Spleen (tissue), 11 donors: ENCODE results near the gene KIFAP3. TPM values are rescaled to one million over a fixed set of nuclear protein-coding genes. Genes with fewer than 3 reads are reported as not detected.

Source experiments
- DNase-seq: peaks from one replicate; pipeline ENCODE4 v3.0.0-alpha.2; 2020
- H3K27ac ChIP-seq, 8 donors: fragments of 200-600 bp; sonication (generic) in 7 of 8; 1 replicate in 4 of 8; 2 replicates in 4 of 8; pipeline versions ENCODE4 v1.5.0 to v1.8.0; 2016 to 2021; ENCODE audit warnings: inconsistent platforms in 4 of 8, mild to moderate bottlenecking in 4 of 8, moderate library complexity in 1 of 8
- H3K27me3 ChIP-seq, 7 donors: fragments of 200-600 bp; sonication (generic) in 6 of 7; replicated peaks in 1 of 7; 1 replicate in 4 of 7; 2 replicates in 3 of 7; pipeline versions ENCODE4 v1.5.0 to v1.8.0; 2016 to 2021; ENCODE audit warnings: inconsistent platforms in 3 of 7, mild to moderate bottlenecking in 1 of 7
- H3K36me3 ChIP-seq, 6 donors: fragments of 200-600 bp; sonication (generic) in 5 of 6; 1 replicate in 4 of 6; 2 replicates in 2 of 6; pipeline versions ENCODE4 v1.5.0 to v1.8.0; 2016 to 2021; ENCODE audit warnings: inconsistent platforms in 2 of 6
- H3K4me1 ChIP-seq, 6 donors: fragments of 200-600 bp; sonication (generic) in 5 of 6; 1 replicate in 3 of 6; 2 replicates in 3 of 6; pipeline versions ENCODE4 v1.5.0 to v1.8.0; 2016 to 2021; ENCODE audit warnings: inconsistent platforms in 3 of 6
- H3K4me3 ChIP-seq, 8 donors: fragments of 200-600 bp; sonication (generic) in 7 of 8; 1 replicate in 4 of 8; 2 replicates in 4 of 8; pipeline versions ENCODE4 v1.5.0 to v1.8.0; 2016 to 2021; ENCODE audit warnings: inconsistent platforms in 4 of 8, mild to moderate bottlenecking in 4 of 8, moderate library complexity in 2 of 8
- H3K9me3 ChIP-seq, 8 donors: fragments of 200-600 bp; sonication (generic) in 7 of 8; 1 replicate in 4 of 8; 2 replicates in 4 of 8; pipeline versions ENCODE4 v1.5.0 to v1.8.0; 2016 to 2021; ENCODE audit warnings: inconsistent platforms in 4 of 8
- CTCF ChIP-seq, 11 experiments: fragments of 200-600 bp in 7 of 11; fragments of 450-650 bp in 4 of 11; sonication (generic) in 4 of 11; IDR thresholded peaks in 8 of 11; conservative IDR thresholded peaks in 3 of 11; 1 replicate in 7 of 11; 2 replicates in 4 of 11; pipeline versions ENCODE4 v1.4.0 to v1.8.0; 2016 to 2021; ENCODE audit warnings: antibody characterized with exemption in 11 of 11, inconsistent platforms in 4 of 11, mild to moderate bottlenecking in 1 of 11
- POLR2A ChIP-seq, 3 donors: fragments of 450-650 bp; IDR thresholded peaks; one replicate each; pipeline ENCODE4 v1.5.1; 2017; ENCODE audit warnings: antibody characterized with exemption in 3 of 3, mild to moderate bottlenecking in 1 of 3
- POLR2AphosphoS5 ChIP-seq, 3 donors: sonication (generic); formaldehyde crosslinking; IDR thresholded peaks; one replicate each; pipeline ENCODE4 v1.5.1; 2017; ENCODE audit warnings: antibody characterized with exemption in 3 of 3
- WGBS, 5 donors: extraction: QIAGEN DNeasy Blood & Tissue Kit in 3 of 5; methylation state at CpG; one replicate each; pipeline versions ENCODE4 v1.1.5 to v1.1.7; 2013 to 2018; 5-methylcytosine and 5-hydroxymethylcytosine counted together
- intact Hi-C: fragments of 100-400 bp; cut with DNase I; formaldehyde crosslinking; loops from one replicate; pipeline ENCODE4 v1.15.0; 2023; ENCODE audit warnings: low total_unique reads
- polyA plus RNA-seq, 3 donors: library from polyadenylated mRNA; stranded (reverse); fragments of 200-250 nt; gene quantifications; one replicate each; pipeline ENCODE4 v1.2.1, GENCODE V29; 2013
- total RNA-seq, 7 donors: library from RNA; depleted of rRNA in 3 of 7; stranded (reverse); fragments of >200 nt in 3 of 7; fragmentation: NEBNext Ultra II Directional in 4 of 7; extraction: Animal tissue kit (Norgen Biotek cat#: 25700) in 4 of 7; gene quantifications; one replicate each; pipeline versions ENCODE4 v1.1.0 to v1.2.1, GENCODE V29; 2016 to 2021
- donor health status: healthy with polysubstance abuse.
- donor health status: DM: no; HTN: no; CAD: no; lungs with moderate emphysema.
- donor health status: DM: no; HTN: no; CAD: no.
- donor health status: Bipolar disorder and iron deficiency.
- donor health status: healthy.
- donor health status: DM: no; HTN: no; CAD: no.
- donor health status: DM: yes; HTN: yes; CAD: no.

The KIFAP3 gene
- total and polyA plus RNA-seq, 10 donors, result 5.1 to 36.7 (median 20.6) TPM

- TF ChIP-seq CTCF (IDR thresholded peaks at IDR 0.05 in 8 of 11, conservative IDR thresholded peaks at IDR 0.05 in 3 of 11), result peak in 3 of 11 experiments; percentile 16 to 33 (median 19)
- TF ChIP-seq POLR2A (IDR thresholded peaks at IDR 0.05), result peak in 2 of 3 donors; percentile 12 to 53
- peak; percentile 82 to 91 (median 87) for TF ChIP-seq POLR2AphosphoS5 (IDR thresholded peaks at IDR 0.05)
- H3K27me3 ChIP-seq, result peaks cover 0 to 9% (median 0%) of the 10 kb centered on the region in 7 donors
- intact Hi-C loops, result no loop called here
- H3K4me1 ChIP-seq, result peaks cover 9 to 47% (median 34%) of the 10 kb centered on the region in 6 donors
- peak within 1 kb of the TSS; percentile 46 to 88 (median 73) for H3K4me3 ChIP-seq
- no peaks in the 10 kb centered on the region for H3K9me3 ChIP-seq
- peak within 1 kb of the TSS; percentile 95 to 99 (median 97) for H3K27ac ChIP-seq
- WGBS, 5 donors, result 0% methylated on average over 27 to 52 of the region's 52 CpGs
- H3K36me3 ChIP-seq, result no peaks in the 10 kb centered on the region
- peak; percentile 98 for DNase-seq
These were observed 180.7 kb downstream of the KIFAP3 start, which contains the start of gene SCYL3 for GRCh38 chr1:169893645-169894423. Gene SCYL3, minus strand, starts transcription at chr1:169893896. Its CDS starts 5,056 bp downstream, at chr1:169888840.

GRCh38 chr1:169892927-169893644 is 181.4 kb downstream of the KIFAP3 start:
- peak overlapping the region; percentile 95 to 99 (median 97) for H3K27ac ChIP-seq
- H3K27me3 ChIP-seq, result peaks cover 0 to 9% (median 0%) of the 10 kb centered on the region in 7 donors
- no peaks in the 10 kb centered on the region for H3K9me3 ChIP-seq
- H3K4me3 ChIP-seq, result peak overlapping the region; percentile 46 to 88 (median 73)
- 0 to 1% (median 0%) methylated on average over 10 to 51 of the region's 51 CpGs for WGBS, 5 donors
- peaks cover 9 to 51% (median 35%) of the 10 kb centered on the region in 6 donors for H3K4me1 ChIP-seq
- no peak for TF ChIP-seq POLR2A (IDR thresholded peaks at IDR 0.05)
- TF ChIP-seq CTCF (IDR thresholded peaks at IDR 0.05 in 8 of 11, conservative IDR thresholded peaks at IDR 0.05 in 3 of 11), result no peak
- TF ChIP-seq POLR2AphosphoS5 (IDR thresholded peaks at IDR 0.05), result no peak
- H3K36me3 ChIP-seq, result peaks cover 0 to 7% (median 3%) of the 10 kb centered on the region in 6 donors
- DNase-seq, result no peak
- intact Hi-C loops, result no loop called here

GRCh38 chr1:169892176-169892926 is 182.1 kb downstream of the KIFAP3 start:
- Histone ChIP-seq H3K4me1 (peaks cover 9 to 51% (median 36%) of the 10 kb centered on the region in 6 donors), H3K27me3 (peaks cover 0 to 9% (median 0%) of the 10 kb centered on the region in 7 donors), H3K4me3 (peak overlapping the region; percentile 46 to 88 (median 73)), H3K27ac (peak overlapping the region; percentile 95 to 99 (median 97)), H3K9me3 (no peaks in the 10 kb centered on the region), H3K36me3 (peaks cover 0 to 14% (median 9%) of the 10 kb centered on the region in 6 donors)
- intact Hi-C loops, result no loop called here
- WGBS, 5 donors, result 53 to 60% (median 56%) methylated on average over 8 of the region's 8 CpGs
- DNase-seq, result no peak
- TF ChIP-seq CTCF (IDR thresholded peaks at IDR 0.05 in 8 of 11, conservative IDR thresholded peaks at IDR 0.05 in 3 of 11) (no peak), POLR2AphosphoS5 (IDR thresholded peaks at IDR 0.05) (no peak), POLR2A (IDR thresholded peaks at IDR 0.05) (no peak)
